ENCODE results near the gene S1PR3.

The S1PR3 gene

GRCh38 chr9:89010056-89010455, 18.8 kb downstream of the S1PR3 start:
- no peak for DNase-seq

DNA sequence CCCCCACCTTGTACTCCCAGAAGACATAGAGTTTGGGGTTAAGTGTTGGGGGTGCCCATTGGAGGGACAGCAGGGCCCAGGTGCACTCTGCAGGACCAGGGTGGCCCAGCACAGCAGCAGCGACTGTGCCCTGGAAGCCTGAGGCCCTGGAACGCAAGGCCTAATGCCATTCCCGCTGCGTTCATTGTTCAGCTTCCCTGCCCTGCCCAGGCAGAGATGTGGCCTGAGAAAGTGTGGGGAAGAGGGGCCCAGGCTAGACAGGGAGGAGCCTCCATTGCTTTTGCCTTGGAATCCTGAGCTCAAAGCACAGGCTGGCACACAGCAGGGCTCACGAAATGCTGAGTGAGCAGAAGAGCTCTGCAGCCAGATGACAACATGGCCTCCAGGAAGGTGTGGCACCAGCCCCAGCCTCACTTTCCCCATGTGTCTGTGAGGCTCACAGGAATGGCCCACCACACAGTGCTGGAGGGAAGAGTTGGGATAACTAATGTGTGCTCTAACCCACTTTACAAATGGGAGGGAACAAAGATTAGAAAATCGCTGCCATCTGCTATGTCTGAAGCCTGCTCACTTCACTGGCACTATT, 19.4 kb downstream of the S1PR3 start:
- no peak for DNase-seq

- no peak for DNase-seq
Measured at GRCh38 chr9:89011683-89012082, 20.4 kb downstream of the S1PR3 start.

- DNase-seq, result no peak
Measured at GRCh38 chr9:89012294-89013042, 21.2 kb downstream of the S1PR3 start.

GRCh38 chr9:89013660-89014059, 22.4 kb downstream of the S1PR3 start:
- no peak for DNase-seq

GRCh38 chr9:89014153-89014552, 22.9 kb downstream of the S1PR3 start:
- no peak for DNase-seq

DNA sequence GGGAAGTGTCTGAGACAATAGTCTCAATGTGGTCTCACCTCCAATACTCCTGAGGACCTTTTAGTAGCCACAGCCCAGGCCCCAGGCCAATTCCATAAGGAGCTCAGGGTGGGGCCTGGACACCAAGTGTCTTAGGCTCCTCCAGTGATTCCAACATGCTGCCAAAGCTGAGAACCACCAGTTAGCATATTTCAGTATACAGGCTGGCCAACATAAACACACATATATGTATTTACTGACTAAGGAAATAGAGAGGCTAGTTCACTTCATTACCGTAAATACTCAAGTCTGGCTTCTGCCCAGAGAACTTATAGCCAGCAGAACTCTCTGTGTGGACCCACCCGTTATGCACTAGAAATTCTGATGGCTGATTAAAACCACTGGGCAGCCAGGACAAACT, 24.1 kb downstream of the S1PR3 start:
- no peak for DNase-seq

GRCh38 chr9:89020754-89021153, 29.5 kb downstream of the S1PR3 start:
- no peak for DNase-seq

- DNase-seq, result peak; percentile 82
Measured at GRCh38 chr9:89021154-89021803, 30.0 kb downstream of the S1PR3 start.

GRCh38 chr9:89022001-89022759, 30.9 kb downstream of the S1PR3 start:
- peak; percentile 88 for DNase-seq

- peak; percentile 85 for DNase-seq
Measured at GRCh38 chr9:89022902-89023301, 31.6 kb downstream of the S1PR3 start.

- DNase-seq, result no peak
Measured at GRCh38 chr9:89023740-89024139, 32.5 kb downstream of the S1PR3 start.

GRCh38 chr9:89024727-89025126, 33.5 kb downstream of the S1PR3 start:
- DNase-seq, result no peak

- no peak for DNase-seq
Measured at GRCh38 chr9:89025553-89025952, 34.3 kb downstream of the S1PR3 start.

GRCh38 chr9:89026876-89027275, 35.6 kb downstream of the S1PR3 start:
- no peak for DNase-seq

- DNase-seq, result no peak
Measured at GRCh38 chr9:89029788-89030187, 38.5 kb downstream of the S1PR3 start.

- DNase-seq, result no peak
Measured at GRCh38 chr9:89032173-89032572, 40.9 kb downstream of the S1PR3 start.

DNA sequence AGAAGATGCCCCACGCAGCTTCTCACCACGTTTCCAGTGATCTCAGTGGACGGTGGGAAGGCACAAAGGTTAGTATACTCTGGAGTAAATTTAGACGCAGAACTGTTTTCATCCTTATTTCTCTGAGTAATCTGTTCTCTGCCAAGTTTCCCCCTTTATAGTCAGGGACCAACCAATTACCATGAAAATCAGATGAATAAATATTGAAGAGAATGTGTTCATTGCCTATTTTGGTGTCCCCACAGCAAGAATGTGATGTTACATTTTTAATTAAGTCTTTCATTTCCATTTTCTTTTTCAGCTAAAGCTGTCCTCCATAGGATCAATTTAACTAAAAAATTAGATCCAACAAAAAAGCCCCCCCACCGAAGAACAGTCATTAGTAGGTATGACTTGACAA, 41.4 kb downstream of the S1PR3 start:
- DNase-seq, result no peak

- no peak for DNase-seq
Measured at GRCh38 chr9:89036383-89036782, 45.1 kb downstream of the S1PR3 start.

DNA sequence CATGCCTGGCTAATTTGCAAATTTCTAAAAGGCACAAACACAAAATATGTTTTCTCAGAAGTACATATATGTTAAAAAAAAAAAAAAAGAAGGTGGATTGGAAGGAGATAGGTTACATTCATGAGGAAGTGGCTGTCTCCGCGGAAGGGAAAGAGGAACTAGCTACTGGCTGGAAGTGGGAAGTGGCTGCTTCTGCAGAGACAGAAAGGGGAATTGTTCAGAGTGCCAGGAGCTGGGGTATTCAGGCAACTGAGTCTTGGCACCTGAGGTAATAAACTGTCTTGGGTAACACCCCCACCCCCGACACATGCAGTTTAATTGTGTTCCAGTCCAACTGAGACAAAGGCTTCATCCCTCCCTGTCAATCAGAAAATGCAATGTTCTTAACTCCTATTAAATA, 45.6 kb downstream of the S1PR3 start:
- DNase-seq, result no peak

GRCh38 chr9:89037346-89037745, 46.1 kb downstream of the S1PR3 start:
- DNase-seq, result no peak

DNA sequence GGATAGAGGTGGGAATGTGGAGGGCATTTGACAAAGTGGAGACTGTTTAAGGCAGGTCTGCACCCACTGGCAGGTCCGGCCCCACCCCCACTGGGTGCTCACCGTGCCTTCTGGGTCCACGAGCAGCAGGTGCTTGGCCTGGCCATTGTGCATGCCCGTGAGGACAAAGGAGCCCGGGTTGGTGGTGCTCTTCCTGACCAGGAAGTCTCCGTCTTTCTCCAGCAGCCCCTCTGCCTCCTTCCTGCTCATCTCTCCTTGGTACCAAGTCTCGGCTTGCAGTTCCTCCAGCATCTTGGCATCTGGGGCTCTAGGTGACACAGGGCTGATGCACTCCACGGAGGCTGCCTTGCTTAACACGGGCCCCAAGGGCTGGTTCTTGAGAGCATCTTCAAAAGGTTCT, 46.6 kb downstream of the S1PR3 start:
- DNase-seq, result no peak

GRCh38 chr9:89038382-89039103, 47.3 kb downstream of the S1PR3 start:
- DNase-seq, result no peak
